ENCODE data around the gene ELF1. TPM values are rescaled to one million over a fixed set of nuclear protein-coding genes. Genes with fewer than 3 reads are reported as not detected.

The ELF1 gene
- total and polyA plus RNA-seq, 2 of the 8 experiments (the other 6 are each of a cell fraction or from before 2014, with no cell fraction given), result 5.6 to 18.2 TPM

DNA sequence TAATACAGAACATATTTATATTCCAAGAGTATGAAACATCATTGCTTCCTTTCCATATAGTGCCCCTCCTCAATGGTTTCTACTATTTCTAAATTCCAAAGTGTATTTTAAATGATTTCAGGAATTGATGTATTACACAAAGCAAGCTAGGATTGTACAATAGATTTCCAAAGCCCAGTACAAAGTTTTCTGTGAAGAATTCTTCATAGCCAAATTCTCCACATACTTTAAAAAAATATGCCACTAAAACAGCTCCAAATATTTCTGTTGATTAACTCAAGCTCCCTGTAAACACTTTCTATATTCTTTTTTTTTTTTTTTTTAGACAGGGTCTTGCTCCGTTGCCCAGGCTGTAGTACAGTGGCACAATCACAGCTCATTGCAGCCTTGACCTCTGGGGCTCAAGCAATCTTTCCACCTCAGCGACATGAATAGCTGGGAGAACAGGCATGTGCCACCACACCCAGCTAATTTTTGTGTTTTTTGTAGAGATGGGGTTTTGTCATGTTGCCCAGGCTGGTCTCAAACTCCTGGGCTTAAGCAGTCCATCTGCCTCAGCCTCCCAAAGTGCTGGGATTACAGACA lies 50.6 kb downstream of the ELF1 start (continued):
- TF ChIP-seq, protein P1, sequence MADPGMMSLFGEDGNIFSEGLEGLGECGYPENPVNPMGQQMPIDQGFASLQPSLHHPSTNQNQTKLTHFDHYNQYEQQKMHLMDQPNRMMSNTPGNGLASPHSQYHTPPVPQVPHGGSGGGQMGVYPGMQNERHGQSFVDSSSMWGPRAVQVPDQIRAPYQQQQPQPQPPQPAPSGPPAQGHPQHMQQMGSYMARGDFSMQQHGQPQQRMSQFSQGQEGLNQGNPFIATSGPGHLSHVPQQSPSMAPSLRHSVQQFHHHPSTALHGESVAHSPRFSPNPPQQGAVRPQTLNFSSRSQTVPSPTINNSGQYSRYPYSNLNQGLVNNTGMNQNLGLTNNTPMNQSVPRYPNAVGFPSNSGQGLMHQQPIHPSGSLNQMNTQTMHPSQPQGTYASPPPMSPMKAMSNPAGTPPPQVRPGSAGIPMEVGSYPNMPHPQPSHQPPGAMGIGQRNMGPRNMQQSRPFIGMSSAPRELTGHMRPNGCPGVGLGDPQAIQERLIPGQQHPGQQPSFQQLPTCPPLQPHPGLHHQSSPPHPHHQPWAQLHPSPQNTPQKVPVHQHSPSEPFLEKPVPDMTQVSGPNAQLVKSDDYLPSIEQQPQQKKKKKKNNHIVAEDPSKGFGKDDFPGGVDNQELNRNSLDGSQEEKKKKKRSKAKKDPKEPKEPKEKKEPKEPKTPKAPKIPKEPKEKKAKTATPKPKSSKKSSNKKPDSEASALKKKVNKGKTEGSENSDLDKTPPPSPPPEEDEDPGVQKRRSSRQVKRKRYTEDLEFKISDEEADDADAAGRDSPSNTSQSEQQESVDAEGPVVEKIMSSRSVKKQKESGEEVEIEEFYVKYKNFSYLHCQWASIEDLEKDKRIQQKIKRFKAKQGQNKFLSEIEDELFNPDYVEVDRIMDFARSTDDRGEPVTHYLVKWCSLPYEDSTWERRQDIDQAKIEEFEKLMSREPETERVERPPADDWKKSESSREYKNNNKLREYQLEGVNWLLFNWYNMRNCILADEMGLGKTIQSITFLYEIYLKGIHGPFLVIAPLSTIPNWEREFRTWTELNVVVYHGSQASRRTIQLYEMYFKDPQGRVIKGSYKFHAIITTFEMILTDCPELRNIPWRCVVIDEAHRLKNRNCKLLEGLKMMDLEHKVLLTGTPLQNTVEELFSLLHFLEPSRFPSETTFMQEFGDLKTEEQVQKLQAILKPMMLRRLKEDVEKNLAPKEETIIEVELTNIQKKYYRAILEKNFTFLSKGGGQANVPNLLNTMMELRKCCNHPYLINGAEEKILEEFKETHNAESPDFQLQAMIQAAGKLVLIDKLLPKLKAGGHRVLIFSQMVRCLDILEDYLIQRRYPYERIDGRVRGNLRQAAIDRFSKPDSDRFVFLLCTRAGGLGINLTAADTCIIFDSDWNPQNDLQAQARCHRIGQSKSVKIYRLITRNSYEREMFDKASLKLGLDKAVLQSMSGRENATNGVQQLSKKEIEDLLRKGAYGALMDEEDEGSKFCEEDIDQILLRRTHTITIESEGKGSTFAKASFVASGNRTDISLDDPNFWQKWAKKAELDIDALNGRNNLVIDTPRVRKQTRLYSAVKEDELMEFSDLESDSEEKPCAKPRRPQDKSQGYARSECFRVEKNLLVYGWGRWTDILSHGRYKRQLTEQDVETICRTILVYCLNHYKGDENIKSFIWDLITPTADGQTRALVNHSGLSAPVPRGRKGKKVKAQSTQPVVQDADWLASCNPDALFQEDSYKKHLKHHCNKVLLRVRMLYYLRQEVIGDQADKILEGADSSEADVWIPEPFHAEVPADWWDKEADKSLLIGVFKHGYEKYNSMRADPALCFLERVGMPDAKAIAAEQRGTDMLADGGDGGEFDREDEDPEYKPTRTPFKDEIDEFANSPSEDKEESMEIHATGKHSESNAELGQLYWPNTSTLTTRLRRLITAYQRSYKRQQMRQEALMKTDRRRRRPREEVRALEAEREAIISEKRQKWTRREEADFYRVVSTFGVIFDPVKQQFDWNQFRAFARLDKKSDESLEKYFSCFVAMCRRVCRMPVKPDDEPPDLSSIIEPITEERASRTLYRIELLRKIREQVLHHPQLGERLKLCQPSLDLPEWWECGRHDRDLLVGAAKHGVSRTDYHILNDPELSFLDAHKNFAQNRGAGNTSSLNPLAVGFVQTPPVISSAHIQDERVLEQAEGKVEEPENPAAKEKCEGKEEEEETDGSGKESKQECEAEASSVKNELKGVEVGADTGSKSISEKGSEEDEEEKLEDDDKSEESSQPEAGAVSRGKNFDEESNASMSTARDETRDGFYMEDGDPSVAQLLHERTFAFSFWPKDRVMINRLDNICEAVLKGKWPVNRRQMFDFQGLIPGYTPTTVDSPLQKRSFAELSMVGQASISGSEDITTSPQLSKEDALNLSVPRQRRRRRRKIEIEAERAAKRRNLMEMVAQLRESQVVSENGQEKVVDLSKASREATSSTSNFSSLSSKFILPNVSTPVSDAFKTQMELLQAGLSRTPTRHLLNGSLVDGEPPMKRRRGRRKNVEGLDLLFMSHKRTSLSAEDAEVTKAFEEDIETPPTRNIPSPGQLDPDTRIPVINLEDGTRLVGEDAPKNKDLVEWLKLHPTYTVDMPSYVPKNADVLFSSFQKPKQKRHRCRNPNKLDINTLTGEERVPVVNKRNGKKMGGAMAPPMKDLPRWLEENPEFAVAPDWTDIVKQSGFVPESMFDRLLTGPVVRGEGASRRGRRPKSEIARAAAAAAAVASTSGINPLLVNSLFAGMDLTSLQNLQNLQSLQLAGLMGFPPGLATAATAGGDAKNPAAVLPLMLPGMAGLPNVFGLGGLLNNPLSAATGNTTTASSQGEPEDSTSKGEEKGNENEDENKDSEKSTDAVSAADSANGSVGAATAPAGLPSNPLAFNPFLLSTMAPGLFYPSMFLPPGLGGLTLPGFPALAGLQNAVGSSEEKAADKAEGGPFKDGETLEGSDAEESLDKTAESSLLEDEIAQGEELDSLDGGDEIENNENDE (IDR thresholded peaks at IDR 0.05; ENCODE audit: insufficient replicate concordance, low read length), result no peak
- TF ChIP-seq NRF1 (IDR thresholded peaks at IDR 0.05; ENCODE audit: low read depth, low read length) (no peak), TBP (IDR thresholded peaks at IDR 0.05; ENCODE audit: low read depth, low read length) (no peak), SUZ12 (IDR thresholded peaks at IDR 0.05; ENCODE audit: low read length) (no peak)
- TF ChIP-seq, protein P2, sequence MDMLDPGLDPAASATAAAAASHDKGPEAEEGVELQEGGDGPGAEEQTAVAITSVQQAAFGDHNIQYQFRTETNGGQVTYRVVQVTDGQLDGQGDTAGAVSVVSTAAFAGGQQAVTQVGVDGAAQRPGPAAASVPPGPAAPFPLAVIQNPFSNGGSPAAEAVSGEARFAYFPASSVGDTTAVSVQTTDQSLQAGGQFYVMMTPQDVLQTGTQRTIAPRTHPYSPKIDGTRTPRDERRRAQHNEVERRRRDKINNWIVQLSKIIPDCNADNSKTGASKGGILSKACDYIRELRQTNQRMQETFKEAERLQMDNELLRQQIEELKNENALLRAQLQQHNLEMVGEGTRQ (IDR thresholded peaks at IDR 0.05; ENCODE audit: low read length), result no peak
